Small intestine (tissue), 16 donors: ENCODE data around the gene CARD10. TPM values are rescaled to one million over a fixed set of nuclear protein-coding genes. Genes with fewer than 3 reads are reported as not detected.
A peak's percentile ranks its signal among the peaks of the same experiment; 100 is the strongest.

Experiments
- DNase-seq, 2 donors: peaks; one replicate each; pipeline versions ENCODE4 v3.0.0 to v3.0.0-alpha.2; 2013
- FAIRE-seq: peaks from 2 replicates; lab custom pipeline; 2012; peaks lifted over from hg19 to GRCh38; lab: Jason Lieb, UNC
- H3K27ac ChIP-seq, 3 donors: one replicate each; pipeline ENCODE4 v1.5.1; 2013; ENCODE audit warnings: low read length in 2 of 3, mild to moderate bottlenecking in 2 of 3, control low read depth in 1 of 3, inconsistent platforms in 1 of 3, low read depth in 1 of 3, moderate library complexity in 1 of 3
- H3K27me3 ChIP-seq, 3 donors: one replicate each; pipeline ENCODE4 v1.6.1; 2013; ENCODE audit warnings: low read length in 3 of 3, inconsistent platforms in 1 of 3; ENCODE audit not compliant: control insufficient read depth in 3 of 3, insufficient read depth in 3 of 3
- H3K36me3 ChIP-seq, 3 donors: one replicate each; pipeline ENCODE4 v1.6.1; 2013; ENCODE audit warnings: low read length in 3 of 3, inconsistent platforms in 1 of 3, low read depth in 1 of 3, mild to moderate bottlenecking in 1 of 3, moderate library complexity in 1 of 3; ENCODE audit not compliant: control insufficient read depth in 3 of 3, insufficient read depth in 2 of 3
- H3K4me1 ChIP-seq, 3 donors: one replicate each; pipeline ENCODE4 v1.6.1; 2013; ENCODE audit warnings: low read length in 2 of 3, inconsistent platforms in 1 of 3, low read depth in 1 of 3, mild to moderate bottlenecking in 1 of 3, moderate library complexity in 1 of 3; ENCODE audit not compliant: control insufficient read depth in 3 of 3, insufficient read depth in 2 of 3
- H3K4me3 ChIP-seq, 3 donors: one replicate each; pipeline ENCODE4 v1.5.1; 2013; ENCODE audit warnings: low read length in 3 of 3, control low read depth in 1 of 3, inconsistent platforms in 1 of 3, low read depth in 1 of 3, mild to moderate bottlenecking in 1 of 3, moderate library complexity in 1 of 3
- H3K9me3 ChIP-seq, 2 donors: one replicate each; pipeline ENCODE4 v1.6.1; 2013; ENCODE audit warnings: low read depth in 1 of 2, low read length in 1 of 2; ENCODE audit not compliant: control insufficient read depth in 2 of 2, insufficient read depth in 1 of 2
- WGBS, 3 donors: extraction: QIAGEN DNeasy Blood & Tissue Kit; methylation state at CpG; one replicate each; pipeline ENCODE4 v1.1.7; 2013; 5-methylcytosine and 5-hydroxymethylcytosine counted together
- long read RNA-seq, 10 donors: transcript quantifications; one replicate each; lab custom pipeline, GENCODE V29; 2026
- polyA plus RNA-seq, 4 donors: library from polyadenylated mRNA; stranded (reverse) in 3 of 4; unstranded in 1 of 4; fragments of 200-250 nt in 3 of 4; fragments of 120-200 nt in 1 of 4; gene quantifications; one replicate each; pipeline versions ENCODE4 v1.2.1 to v1.2.3, GENCODE V29; 2013
- donor health status: healthy with polysubstance abuse.
- donor health status: control.
- donor health status: control.
- donor health status: Bipolar disorder and iron deficiency.
- donor health status: healthy.

Gene CARD10, protein sequence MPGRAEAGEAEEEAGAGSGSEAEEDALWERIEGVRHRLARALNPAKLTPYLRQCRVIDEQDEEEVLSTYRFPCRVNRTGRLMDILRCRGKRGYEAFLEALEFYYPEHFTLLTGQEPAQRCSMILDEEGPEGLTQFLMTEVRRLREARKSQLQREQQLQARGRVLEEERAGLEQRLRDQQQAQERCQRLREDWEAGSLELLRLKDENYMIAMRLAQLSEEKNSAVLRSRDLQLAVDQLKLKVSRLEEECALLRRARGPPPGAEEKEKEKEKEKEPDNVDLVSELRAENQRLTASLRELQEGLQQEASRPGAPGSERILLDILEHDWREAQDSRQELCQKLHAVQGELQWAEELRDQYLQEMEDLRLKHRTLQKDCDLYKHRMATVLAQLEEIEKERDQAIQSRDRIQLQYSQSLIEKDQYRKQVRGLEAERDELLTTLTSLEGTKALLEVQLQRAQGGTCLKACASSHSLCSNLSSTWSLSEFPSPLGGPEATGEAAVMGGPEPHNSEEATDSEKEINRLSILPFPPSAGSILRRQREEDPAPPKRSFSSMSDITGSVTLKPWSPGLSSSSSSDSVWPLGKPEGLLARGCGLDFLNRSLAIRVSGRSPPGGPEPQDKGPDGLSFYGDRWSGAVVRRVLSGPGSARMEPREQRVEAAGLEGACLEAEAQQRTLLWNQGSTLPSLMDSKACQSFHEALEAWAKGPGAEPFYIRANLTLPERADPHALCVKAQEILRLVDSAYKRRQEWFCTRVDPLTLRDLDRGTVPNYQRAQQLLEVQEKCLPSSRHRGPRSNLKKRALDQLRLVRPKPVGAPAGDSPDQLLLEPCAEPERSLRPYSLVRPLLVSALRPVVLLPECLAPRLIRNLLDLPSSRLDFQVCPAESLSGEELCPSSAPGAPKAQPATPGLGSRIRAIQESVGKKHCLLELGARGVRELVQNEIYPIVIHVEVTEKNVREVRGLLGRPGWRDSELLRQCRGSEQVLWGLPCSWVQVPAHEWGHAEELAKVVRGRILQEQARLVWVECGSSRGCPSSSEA
- 100 to 1,000 TPM in 2 of 4 donors, 10 to 100 TPM in 2; 31.5 to 129 (median 88.8) TPM for polyA plus RNA-seq
- long read RNA-seq, donor 1, partial matches to known transcripts: 0 of 4 reads
- long read RNA-seq, donor 1, other reads (novel, unspliced or antisense): 0 of 4 reads
- long read RNA-seq, donor 2, full-length matches to known transcripts: 2 of 2 reads
- long read RNA-seq, donor 2, partial matches to known transcripts: 0 of 2 reads
- long read RNA-seq, donor 2, other reads (novel, unspliced or antisense): 0 of 2 reads
- long read RNA-seq, donor 3, full-length matches to known transcripts: 3 of 3 reads
- long read RNA-seq, donor 3, partial matches to known transcripts: 0 of 3 reads
- long read RNA-seq, donor 3, other reads (novel, unspliced or antisense): 0 of 3 reads
- long read RNA-seq, donor 4: 0 reads
- long read RNA-seq, donor 5, full-length matches to known transcripts: 1 of 1 reads
- long read RNA-seq, donor 5, partial matches to known transcripts: 0 of 1 reads
- long read RNA-seq, donor 5, other reads (novel, unspliced or antisense): 0 of 1 reads
- long read RNA-seq, donor 6, full-length matches to known transcripts: 3 of 8 reads
- long read RNA-seq, donor 6, partial matches to known transcripts: 5 of 8 reads
- long read RNA-seq, donor 6, other reads (novel, unspliced or antisense): 0 of 8 reads
- long read RNA-seq, donor 7, partial matches to known transcripts: 0 of 3 reads
- long read RNA-seq, donor 7, other reads (novel, unspliced or antisense): 0 of 3 reads
- long read RNA-seq, donor 8: 0 reads
- long read RNA-seq, donor 9, partial matches to known transcripts: 0 of 1 reads
- long read RNA-seq, donor 9, other reads (novel, unspliced or antisense): 0 of 1 reads
- long read RNA-seq, donor 10, full-length matches to known transcripts: 5 of 5 reads
- long read RNA-seq, donor 10, partial matches to known transcripts: 0 of 5 reads
- long read RNA-seq, donor 10, other reads (novel, unspliced or antisense): 0 of 5 reads

DNA sequence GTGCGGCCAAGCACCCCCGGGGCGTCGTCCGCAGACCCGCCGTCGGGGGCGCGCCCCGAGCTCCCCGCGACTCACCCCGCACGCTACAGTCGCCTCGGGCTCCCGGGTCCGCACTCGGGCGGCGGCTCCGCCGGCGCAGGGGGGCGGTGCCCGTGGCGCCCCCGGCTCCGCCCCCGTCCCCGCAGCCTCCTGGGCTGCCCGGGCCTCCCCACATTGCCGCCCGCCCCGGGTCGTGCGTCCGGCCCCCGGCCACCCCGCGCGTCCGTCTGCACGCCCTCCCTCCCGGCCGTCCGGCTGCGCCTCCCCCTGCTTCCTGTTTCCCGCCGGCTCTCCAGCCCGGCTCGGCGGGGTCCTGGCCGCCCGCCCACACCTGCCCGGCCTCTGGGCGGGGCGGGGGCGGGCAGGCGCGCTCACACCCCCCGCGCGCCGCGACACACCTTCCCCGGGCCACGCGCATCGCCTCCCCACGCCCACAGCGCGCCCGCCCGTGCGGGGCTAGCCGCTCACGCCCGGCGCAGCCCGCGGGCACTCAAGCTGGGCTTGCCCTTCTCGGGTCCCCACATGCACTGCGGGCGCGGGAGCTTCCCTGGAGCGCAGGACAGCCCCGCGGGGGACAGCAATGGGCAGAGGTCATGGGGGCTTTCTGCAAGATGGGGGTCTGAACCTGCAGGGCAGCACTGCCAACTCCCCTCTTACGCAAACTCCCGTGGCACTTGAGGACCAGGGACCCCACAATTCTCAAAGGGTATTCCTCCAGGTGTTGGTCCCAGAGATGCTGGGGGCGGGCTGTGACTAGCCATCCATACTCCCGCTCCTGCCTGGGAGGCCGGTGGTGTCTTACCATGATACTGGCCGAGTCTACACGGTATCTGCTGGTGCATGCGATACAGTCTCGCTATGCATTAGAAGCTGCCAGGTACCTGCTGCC lies at the start of gene CARD10:
CARD10 (minus strand) TSS at position 148 of the 928 bp plus-strand sequence. CDS start 215 bp downstream, outside the sequence.
- no peak for FAIRE-seq

DNA sequence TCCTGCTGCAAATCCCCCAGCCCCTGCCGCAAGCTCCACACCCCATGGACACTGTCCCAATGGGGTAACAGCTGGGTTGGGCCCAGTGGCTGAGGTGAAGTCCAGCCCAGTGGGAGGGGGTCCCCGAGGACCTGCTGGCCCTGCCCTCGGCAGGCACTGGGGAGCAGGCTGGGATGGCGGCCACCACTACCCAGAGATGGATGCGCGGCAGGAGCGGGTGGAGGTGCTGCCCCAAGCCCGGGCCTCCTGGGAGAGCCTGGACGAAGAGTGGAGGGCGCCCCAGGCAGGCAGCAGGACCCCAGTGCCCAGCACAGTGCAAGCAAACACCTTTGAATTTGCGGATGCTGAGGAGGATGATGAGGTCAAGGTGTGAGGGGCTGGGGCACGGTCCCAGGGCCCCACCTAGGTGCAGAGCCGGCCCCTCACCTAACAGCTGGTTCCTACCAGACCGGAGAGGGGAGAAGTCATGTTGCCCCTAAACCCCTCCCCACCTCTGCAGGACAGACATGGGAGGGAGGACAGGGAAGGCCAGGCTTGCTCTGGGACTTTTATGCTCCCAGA lies 49.3 kb upstream of the CARD10 start:
- WGBS, 3 donors: 62 to 71% (median 64%) methylated on average over 14 of the region's 14 CpGs
- peak overlapping the region; percentile 79 to 95 (median 84) for H3K27ac ChIP-seq
- peaks cover 0 to 92% (median 0%) of the 10 kb centered on the region in 3 donors for H3K36me3 ChIP-seq
- H3K4me1 ChIP-seq: peaks cover 1 to 73% (median 8%) of the 10 kb centered on the region in 3 donors
- H3K9me3 ChIP-seq: no peaks in the 10 kb centered on the region
- H3K27me3 ChIP-seq: no peaks in the 10 kb centered on the region
- H3K4me3 ChIP-seq: no peak overlapping the region
- DNase-seq (no peak), FAIRE-seq (no peak)

More for the DNA sequence above, at the start of gene CARD10:
- H3K27me3 ChIP-seq: peaks cover 0 to 2% (median 0%) of the 10 kb centered on the region in 3 donors
- DNase-seq: peak; percentile 63 to 84
- no peaks in the 10 kb centered on the region for H3K9me3 ChIP-seq
- peaks cover 0 to 25% (median 3%) of the 10 kb centered on the region in 3 donors for H3K36me3 ChIP-seq
- peaks cover 2 to 50% (median 4%) of the 10 kb centered on the region in 3 donors for H3K4me1 ChIP-seq
- H3K27ac ChIP-seq: peak within 1 kb of the TSS; percentile 68 to 98 (median 85)
- peak within 1 kb of the TSS; percentile 59 to 88 (median 69) for H3K4me3 ChIP-seq
- WGBS, 3 donors: 5 to 8% (median 6%) methylated on average over 46 to 99 of the region's 99 CpGs

DNA sequence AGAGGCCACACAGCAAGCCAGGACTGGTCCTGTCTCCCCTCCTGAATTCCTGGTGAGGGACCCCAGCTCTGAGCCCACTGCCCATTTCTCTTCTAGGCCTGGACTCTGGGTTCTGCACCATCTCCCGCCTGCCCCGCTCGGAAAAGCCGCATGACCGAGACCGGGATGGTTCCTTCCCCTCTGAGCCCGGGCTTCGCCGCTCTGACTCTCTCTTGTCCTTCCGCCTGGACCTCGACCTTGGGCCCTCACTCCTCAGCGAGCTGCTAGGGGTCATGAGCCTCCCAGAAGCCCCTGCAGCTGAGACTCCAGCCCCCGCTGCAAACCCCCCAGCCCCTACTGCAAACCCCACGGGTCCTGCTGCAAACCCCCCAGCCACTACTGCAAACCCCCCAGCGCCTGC lies 48.8 kb upstream of the CARD10 start:
- Histone ChIP-seq H3K4me3 (no peak overlapping the region), H3K27ac (peak overlapping the region; percentile 41 to 84 (median 76)), H3K27me3 (no peaks in the 10 kb centered on the region), H3K4me1 (peaks cover 1 to 78% (median 8%) of the 10 kb centered on the region in 3 donors), H3K9me3 (no peaks in the 10 kb centered on the region), H3K36me3 (peaks cover 0 to 92% (median 0%) of the 10 kb centered on the region in 3 donors)
- FAIRE-seq (no peak), DNase-seq (no peak)
- WGBS, 3 donors: 68 to 81% (median 80%) methylated on average over 14 to 15 of the region's 15 CpGs

GRCh38 chr22:37566903-37567798 lies 47.9 kb upstream of the CARD10 start:
- no peak for FAIRE-seq
- H3K4me1 ChIP-seq: peaks cover 4 to 85% (median 8%) of the 10 kb centered on the region in 3 donors
- DNase-seq: peak; percentile 90 to 93
- H3K4me3 ChIP-seq: no peak overlapping the region
- peaks cover 0 to 95% (median 0%) of the 10 kb centered on the region in 3 donors for H3K36me3 ChIP-seq
- H3K9me3 ChIP-seq: no peaks in the 10 kb centered on the region
- H3K27ac ChIP-seq: peak overlapping the region; percentile 41 to 84 (median 76)
- WGBS, 3 donors: 27 to 31% (median 28%) methylated on average over 16 of the region's 16 CpGs
- no peaks in the 10 kb centered on the region for H3K27me3 ChIP-seq

DNA sequence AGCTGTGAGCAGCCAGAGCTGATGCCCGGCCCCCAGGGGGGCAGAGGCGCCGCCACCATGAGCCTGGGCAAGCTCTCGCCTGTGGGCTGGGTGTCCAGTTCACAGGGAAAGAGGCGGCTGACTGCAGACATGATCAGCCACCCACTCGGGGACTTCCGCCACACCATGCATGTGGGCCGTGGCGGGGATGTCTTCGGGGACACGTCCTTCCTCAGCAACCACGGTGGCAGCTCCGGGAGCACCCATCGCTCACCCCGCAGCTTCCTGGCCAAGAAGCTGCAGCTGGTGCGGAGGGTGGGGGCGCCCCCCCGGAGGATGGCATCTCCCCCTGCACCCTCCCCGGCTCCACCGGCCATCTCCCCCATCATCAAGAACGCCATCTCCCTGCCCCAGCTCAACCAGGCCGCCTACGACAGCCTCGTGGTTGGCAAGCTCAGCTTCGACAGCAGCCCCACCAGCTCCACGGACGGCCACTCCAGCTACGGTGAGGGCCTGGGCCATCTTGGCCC lies 47.2 kb upstream of the CARD10 start:
- Histone ChIP-seq H3K27me3 (no peaks in the 10 kb centered on the region), H3K4me1 (peaks cover 7 to 81% (median 8%) of the 10 kb centered on the region in 3 donors), H3K27ac (peak overlapping the region in 1 of 3 donors; percentile 76), H3K4me3 (no peak overlapping the region), H3K36me3 (peaks cover 0 to 91% (median 0%) of the 10 kb centered on the region in 3 donors), H3K9me3 (no peaks in the 10 kb centered on the region)
- FAIRE-seq (no peak), DNase-seq (no peak)
- WGBS, 3 donors: 59 to 79% (median 63%) methylated on average over 18 to 28 of the region's 28 CpGs
